GM18867 (cell line): ENCODE results near the gene NAPB.
"Not testable (repeated sequence)": the region's sequence is repeated elsewhere in the genome, so short reads cannot be mapped to it uniquely, and the experiment has no call there.

Experiments used
- ATAC-seq: cut with Tn5 transposase; IDR thresholded peaks from one replicate; pipeline ENCODE4 v1.9.1; 2021; ENCODE audit warnings: mild to moderate bottlenecking, moderate library complexity; ENCODE audit not compliant: unreplicated experiment

The NAPB gene

DNA sequence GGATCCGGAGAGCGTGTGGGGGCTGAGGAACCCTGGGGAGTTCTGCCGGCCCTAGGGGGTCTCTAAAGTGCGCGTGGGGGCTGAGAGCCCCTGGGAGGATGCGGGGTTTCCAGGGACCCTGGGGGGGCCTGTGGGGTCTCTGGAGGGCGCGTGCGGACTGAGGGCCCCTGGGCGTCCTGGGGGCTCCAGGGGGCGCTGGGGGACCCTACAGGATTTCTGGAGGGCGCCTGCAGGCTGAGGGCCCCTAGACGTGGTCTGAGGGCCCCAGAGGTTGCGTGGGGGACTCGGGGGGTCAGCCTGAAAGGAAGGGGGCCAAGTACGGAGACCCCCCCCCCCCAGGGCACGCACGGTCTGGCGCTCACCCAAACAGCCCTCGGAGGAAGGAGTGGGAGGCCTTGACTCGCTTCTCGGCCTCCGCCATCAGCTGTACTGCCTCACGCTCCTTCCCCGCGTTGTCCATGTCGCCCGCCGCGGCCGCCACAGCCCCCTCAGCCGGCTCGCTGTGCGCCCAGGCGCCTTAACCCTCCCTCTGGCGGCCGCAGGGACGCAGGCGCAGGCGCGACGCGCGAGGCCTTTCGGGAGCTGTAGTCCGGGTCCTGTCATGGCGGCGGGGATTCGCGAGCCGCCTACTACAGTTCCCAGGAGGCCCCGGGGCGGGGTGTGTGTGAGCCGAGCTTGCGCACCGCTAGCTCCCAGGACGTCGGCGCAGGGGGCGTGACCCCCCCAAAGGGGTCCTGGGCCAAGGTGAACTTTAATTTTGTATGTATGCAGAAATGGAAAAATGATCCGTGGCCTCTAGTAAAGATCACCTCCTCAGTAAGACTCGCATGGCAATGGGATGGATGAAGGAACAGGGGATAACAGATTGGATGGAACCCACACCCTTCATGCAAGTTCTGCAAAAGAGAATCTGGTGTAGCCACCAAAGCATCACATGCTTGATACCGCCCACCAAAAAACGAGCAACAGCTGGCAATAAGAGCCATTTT lies at the start of gene NAPB:
TSS of gene NAPB (minus strand) at position 546 of the 989 bp plus-strand sequence. CDS start at position 460, 86 bp downstream.
- peak; percentile 98 for ATAC-seq

DNA sequence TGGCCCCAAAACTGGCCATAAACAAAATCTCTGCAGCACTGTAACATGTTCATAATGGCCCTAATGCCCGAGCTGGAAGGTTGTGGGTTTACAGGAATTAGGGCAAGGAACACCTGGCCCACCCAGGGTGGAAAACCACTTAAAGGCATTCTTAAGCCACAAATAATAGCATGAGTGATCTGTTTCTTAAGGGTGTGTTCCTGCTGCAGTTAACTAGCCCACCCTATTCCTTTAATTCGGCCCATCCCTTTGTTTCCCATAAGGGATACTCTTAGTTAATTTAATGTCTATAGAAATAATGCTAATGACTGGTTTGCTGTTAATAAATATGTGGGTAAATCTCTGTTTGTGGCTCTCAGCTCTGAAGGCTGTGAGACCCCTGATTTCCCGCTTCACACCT lies 45.7 kb upstream of the NAPB start:
- not testable (repeated sequence) for ATAC-seq

DNA sequence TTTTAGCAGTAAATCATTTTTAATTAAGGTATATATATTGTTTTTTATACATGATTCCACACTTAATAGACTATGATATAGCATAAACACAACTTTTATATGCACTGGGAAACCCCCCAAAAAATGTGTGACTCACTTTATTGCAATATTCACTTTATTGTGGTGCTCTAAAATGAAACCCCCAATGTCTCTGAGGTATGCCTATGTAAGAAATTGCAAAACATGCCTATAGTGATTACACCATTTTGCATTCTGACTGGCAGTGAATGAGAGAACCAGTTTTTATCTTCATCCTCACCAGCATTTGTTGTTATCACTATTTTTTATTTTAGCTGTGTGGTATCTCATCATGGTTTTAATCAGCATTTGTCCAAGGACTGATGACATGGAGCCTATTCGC lies 39.9 kb upstream of the NAPB start:
- ATAC-seq: no peak

DNA sequence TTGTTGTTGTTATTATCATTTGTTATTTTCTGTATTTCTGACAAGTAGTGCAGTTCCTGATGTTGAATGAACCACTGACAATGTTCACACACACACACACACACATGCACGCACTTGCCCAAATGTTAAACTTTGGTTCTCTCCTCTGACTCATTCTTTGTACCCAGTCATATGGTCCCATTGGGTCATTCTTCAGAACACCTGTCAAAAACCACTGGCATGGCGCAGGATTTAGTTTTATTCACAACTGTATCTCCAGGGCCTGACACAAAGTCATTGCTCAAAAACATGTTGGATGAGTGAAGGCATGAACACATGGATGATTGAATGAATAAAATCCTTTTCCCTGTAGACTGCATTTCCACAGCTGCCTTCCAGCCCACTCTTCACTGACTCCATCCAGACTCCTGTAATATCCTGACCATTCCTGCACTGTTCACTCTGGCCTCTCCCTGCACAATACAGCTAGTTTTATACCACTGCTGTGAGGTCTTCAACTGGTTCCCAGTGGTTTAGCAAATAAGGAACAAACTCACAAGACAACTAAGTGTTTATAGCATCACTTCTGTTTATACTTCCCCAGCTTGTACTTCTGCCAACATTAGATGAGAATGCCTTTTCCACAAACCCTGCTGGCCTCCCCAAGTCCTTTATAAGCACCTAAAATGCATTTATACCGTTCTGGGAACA lies 38.3 kb upstream of the NAPB start:
- ATAC-seq: no peak

DNA sequence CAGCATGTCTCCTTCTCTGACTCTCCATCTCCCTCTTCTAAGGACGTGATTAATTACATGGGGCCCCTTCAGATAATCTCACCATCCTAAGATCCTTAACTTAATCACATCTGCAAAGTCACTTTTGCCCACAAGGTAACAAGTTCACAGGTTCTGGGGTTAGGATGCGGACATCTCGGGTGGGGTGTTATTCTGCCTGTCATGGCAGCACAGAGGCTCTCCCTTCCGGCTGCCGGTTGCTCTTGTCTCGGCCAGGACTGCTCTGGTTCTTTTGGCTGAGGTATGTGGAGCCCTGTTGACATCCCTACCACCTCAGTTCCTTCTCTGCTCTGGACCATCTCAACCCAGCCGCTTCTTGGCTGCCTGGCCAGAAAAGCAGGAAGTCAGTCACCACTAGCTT lies 35.6 kb upstream of the NAPB start:
- no peak for ATAC-seq

DNA sequence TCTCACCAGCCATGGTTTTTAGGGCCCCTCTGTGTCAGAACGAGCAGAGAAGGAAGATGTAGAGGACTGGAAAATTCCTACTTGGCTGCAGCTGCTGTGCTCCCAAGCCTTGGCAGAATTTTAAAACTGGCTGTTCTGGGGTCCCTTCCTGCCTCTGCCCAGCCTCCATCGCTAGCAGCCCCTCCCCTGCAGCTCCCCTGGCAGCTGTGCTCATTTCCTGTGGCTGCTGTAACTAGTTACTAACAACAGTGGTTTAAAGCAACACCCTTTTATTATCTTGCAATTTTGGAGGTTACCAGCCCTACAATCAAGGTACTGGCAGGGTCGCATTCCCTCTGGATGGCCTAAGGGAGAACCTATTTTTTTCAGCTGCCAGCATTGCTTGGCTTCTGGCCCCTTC lies 35.1 kb upstream of the NAPB start:
- no peak for ATAC-seq

DNA sequence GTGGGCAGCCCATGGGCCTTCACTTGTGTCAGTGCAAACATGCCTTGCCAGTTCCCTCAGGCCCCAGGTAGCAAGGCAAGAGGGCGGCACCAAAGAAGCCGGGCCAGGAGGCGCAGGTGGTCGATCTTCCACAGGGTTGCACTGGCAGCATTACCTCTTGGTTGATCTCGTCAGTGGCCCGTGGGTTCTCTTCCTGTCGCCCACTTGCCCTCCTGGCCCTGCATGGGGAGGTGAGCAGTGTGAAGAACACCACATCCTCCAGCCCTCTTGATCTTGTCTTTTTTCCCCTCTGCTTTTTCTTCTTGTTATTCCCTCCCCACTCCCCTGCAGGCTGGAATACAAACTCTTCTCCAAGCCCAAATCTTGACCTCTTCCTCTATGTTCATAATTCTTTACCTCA lies 34.4 kb upstream of the NAPB start:
- no peak for ATAC-seq

DNA sequence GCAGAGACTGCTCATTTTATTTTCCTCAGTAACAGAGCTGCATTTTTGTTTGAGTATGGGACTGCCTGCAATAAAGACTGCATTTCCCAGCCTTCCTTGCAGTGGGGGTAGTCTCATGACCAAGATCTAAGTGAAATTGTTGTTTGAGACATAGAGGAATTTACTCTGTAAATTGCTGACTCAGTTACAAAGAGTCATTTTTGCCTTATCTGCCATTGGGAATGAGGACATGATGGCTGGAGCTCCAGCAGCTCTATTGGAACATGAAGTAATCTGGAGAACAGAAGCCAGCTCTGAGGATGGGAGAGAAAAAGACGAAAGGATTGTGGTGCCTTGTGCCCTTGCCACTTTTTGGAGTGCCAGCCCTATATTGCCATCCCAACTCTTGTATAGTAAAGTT lies 33.5 kb upstream of the NAPB start:
- no peak for ATAC-seq

DNA sequence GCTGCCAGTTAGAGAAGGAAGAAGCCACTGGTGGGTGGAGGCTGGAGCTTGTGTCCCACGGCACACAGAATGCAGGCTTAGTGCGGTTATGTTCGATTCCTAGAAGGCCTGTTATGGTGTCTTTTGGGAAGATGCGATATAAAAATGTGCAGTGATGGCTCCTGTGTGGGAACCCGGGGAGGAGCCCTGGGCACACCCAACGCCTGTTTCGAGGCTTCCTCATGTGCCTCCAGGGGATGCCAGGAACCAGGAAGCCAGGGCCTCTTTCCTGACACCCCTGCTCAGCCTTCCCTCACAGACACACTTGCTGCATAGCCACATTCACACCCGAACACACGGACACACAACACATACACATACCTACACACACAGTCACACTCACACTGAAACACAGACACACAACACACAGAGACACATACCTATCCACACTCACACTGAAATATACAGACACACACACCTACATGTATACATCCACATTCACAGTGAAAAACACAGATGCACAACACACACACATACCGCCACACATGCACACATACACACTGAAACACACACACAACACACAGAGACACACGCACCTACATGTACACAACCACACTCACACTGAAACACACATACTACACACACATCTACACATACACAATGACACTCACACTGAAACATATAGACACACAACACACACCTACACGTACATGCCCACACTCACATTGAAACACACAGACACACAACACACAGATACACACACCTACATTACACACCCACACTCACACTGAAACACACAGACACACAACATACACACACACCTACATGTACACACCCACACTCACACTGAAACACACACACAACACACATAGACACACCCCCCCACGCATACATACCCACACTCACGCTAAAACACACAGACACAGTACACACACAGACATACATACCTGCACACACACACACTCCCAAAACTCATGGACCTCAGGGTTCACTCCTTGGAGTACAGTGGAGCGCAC lies 32.6 kb upstream of the NAPB start:
- no peak for ATAC-seq

DNA sequence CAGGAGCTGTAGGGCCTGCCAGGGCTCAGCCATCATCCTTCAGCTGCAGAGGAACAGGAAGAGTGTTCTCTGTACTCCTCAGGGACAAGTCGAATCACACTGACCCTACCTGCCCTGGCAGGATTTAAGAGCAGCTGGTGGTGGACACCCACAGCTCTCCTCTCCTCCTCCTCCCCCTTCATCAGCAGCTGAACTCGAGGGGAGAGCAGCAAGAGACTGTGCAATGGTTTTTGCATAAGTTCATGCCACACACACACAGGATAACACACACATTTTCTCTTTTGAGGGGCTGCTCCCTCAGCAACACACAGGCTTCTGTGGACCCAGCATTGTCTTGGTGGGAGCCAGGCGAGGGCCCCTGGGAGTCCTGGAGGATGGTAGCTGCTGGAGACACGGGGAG lies 31.5 kb upstream of the NAPB start, which contains the start of gene CST11:
TSS of gene CST11 (minus strand) at position 101 of the 400 bp plus-strand sequence. CDS start at position 36, 65 bp downstream.
- no peak for ATAC-seq

DNA sequence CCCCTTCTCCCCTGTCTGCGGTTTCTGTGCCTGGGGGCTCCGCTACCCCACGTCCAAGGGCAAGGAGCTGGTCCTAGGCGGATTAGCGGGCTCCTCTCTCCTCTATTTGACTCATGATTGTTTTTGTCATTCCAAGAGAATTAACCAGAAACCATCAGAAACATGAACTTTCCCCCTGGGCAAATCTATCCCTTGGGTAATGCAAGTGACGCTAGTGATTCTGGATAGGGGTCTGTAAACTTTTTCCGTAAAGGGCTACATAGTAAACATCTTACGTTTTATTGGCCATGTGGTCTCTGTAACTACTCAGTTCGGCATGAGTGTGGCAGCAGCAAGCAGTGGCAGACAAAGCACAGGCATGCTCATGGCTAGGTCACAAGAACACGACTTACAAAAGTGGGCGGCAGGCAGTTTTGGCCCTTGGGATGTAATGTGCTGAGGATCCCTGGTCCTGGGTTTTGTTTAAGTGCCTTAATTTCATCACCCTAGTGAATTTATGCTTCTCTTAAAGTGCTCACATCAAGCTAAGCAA lies 30.7 kb upstream of the NAPB start:
- ATAC-seq: no peak

DNA sequence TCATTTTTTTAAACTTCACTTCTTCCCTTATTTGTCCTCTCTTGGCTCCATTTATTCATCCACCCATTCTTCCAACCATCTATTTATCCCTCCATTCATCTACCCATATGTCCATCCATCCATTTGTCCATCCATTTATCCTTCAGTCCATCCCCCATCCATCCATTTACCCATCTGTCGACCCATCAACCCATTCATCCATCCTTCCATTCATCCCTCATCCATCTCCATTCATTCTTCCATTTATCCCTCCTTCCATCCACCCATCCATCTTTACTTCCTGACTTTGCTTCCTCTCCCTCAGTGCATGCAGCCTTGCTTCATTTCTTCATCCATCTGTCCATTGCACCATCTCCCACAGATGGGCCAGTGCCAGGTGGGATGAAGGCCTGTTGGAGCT lies 29.6 kb upstream of the NAPB start:
- no peak for ATAC-seq

DNA sequence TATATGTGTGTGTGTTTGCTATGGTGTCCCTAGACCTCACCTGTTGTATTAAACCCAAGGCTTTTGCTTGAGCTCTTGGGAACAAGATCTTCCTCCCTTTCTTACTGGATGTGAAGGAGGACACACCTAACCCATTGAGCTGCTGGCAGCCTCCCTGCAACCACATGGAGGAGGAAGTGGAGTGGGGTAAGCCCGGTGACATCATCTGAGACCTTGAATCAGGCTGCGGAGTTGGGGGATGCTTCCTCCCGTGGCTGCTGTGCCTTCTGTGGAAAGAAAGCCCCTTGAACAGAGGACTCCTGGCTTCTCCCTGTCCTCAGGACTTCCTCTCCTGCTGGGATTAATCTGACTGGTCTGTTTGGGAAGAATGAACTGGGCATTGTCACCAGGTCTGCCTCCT lies 28.1 kb upstream of the NAPB start:
- no peak for ATAC-seq

DNA sequence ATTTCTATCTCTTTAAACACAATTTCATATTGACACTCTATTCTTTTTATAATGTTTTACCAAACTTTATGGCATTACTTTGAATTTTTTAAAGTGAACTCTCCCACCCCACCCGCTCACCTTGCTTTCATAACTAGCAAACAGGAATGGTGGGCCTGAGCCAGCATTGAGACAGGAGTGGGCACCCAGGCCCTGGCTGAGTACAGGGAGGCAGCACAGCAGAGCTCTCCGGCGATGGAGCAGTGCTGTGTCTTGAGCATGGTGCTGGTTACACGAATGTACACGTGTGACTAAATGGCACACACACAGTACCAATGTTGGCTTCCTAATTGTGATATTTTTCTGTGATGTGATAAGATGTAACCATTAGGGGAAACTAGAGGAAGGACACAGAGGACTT lies 26.9 kb upstream of the NAPB start:
- ATAC-seq: no peak

DNA sequence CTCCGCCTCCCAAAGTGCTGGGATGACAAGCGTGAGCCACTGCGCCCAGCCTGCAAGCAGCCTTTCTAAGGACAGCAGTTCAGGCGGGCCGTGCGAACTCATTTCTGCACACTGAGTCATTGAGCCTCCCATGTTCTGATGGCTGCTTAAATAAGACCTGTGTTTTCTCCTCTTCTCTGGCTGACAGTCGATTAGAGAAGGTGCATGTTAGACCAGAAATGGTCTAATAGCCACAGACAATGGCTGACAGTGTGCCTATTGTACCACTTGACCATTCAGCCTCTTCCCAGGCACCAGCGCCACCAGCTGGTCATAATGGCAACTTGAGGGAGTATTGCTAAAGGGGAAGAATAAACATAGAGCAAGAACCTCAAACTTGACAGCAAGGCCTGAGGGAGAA lies 25.2 kb upstream of the NAPB start:
- no peak for ATAC-seq

DNA sequence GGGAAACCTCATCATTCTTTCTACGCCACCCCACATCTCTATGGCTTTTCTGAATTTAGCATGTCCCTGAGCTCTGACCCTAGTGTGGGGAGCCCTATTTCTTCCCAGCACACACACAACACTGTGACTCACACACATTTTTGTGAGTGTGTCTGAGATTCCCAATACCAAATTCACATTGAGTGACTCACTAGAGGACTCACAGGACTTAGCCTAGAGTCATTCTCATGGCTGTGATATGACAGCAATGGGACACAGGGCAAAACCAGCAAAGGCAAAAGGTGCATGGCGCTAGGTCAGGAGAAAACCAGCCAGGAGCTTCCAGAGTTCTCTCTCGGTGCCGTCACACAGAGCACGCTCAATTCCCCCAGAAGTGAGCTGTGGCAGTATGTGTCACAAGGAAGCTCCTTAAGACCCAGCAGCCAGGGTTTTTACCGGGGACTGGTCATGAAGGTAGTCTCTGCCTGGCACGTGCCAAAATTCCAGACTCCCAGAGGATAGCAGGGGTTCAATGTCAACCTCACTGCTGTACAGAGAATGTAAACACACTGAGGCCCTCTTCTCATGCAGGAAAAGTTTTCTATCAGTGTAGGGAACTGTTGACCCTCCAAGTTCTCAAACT lies 24.4 kb upstream of the NAPB start:
- ATAC-seq: no peak

DNA sequence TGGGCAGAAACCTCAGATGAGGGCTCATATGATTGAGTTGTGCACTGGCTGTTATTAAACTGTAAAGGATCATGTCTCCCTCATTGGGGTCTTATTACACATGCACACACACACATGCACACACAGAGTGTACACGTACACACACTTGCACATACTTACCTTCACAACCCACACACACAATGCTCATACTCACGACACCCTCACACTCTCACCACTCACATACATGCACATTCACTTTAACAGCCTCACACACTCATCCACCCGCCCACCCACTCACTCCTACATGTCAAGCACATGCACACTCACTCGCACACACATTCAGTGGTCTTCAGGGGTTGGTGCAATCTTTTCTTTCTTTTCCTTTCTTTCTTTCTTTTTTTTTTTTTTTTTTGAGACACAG lies 23.6 kb upstream of the NAPB start:
- ATAC-seq: no peak

DNA sequence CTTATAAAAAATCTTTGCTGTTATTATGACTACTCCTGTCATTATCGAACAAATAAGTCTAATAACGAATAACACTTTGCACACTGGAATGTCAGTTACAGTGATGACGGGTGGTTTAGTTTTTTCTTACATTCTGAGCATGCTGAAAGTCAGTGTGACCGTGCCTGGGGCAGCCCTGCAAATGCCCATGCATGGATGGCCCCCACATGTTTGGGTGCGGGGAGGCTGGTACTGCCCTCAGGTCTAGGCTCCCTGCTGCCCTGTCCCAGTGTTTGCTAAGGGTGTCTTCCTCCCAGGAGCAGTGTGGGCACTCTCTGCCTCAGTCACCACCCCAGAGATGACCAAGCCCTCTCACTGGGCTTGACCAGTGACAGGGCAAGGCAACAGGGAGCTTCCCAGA lies 21.1 kb upstream of the NAPB start:
- ATAC-seq: no peak

DNA sequence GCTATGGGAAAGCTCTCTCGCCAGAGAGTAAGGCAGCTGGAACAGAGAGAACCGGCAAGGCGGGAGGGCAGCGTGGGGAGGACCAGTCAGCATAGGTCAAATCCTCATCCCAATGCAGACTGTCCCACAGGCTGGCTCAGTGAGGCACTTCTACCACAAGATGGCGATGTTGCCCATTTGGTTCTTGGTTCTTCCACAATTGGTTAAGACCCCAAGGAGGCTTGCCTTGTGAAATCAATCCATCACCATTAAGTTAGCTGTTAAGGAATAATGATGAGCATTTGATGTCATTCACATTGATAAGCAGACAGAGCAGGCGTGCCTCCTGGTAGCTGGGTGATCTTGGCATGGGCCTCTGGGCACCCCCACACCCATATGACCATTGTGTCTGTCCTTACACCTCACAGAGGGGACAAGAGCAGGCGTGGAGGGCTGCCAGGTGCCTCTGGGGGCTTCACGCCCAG lies 20.6 kb upstream of the NAPB start:
- peak; percentile 85 for ATAC-seq

DNA sequence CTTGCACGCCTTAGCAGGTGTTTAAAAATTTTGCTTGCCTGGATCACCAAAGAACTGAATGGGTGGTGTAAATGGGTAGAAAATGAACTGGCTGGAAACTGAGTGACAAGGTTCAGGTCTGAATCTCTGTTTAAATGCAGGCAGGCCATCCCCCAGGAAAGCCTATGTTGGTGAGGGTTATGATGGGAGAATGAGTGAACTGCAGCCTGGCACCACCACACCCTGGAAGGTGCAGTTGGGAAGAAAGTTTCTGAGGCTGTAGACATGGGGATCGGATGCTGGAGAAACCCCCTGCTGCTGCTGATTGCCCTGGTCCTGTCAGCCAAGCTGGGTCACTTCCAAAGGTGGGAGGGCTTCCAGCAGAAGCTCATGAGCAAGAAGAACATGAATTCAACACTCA lies 18.7 kb upstream of the NAPB start:
- ATAC-seq: no peak
